Activated CD4-positive, alpha-beta T cell treated with anti-CD3 and anti-CD28 coated beads, Interleukin-2, amount 10 ng/mL, durations not matched to agents 24 days and 14 days (primary cell): ENCODE results near the gene TRIM25. TPM values are rescaled to one million over a fixed set of nuclear protein-coding genes. Genes with fewer than 3 reads are reported as not detected.
A peak's percentile ranks its signal among the peaks of the same experiment; 100 is the strongest.

Experiments
- DNase-seq: peaks from one replicate; pipeline ENCODE4 v3.0.0; 2022
- H3K27ac Mint-ChIP-seq: one replicate; pipeline ENCODE4 v1.8.0; 2022; ENCODE audit warnings: mild to moderate bottlenecking, mixed read lengths
- H3K27me3 Mint-ChIP-seq: one replicate; pipeline ENCODE4 v1.8.0; 2022; ENCODE audit warnings: mixed read lengths
- H3K36me3 Mint-ChIP-seq: one replicate; pipeline ENCODE4 v1.8.0; 2022; ENCODE audit warnings: low read depth, mild to moderate bottlenecking, mixed read lengths
- H3K4me1 Mint-ChIP-seq: one replicate; pipeline ENCODE4 v1.8.0; 2021; ENCODE audit warnings: mixed read lengths
- H3K4me3 Mint-ChIP-seq: one replicate; pipeline ENCODE4 v1.8.0; 2022; ENCODE audit warnings: mild to moderate bottlenecking, moderate library complexity, mixed read lengths
- H3K9me3 Mint-ChIP-seq: one replicate; pipeline ENCODE4 v1.8.0; 2021; ENCODE audit warnings: mixed read lengths
- intact Hi-C: fragments of 100-400 bp; cut with micrococcal nuclease; formaldehyde crosslinking; loops from one replicate; pipeline ENCODE4 v1.15.1; 2023
- total RNA-seq: library from RNA; stranded (reverse); gene quantifications from 2 replicates; pipeline ENCODE4 v1.2.3, GENCODE V29; 2022

TRIM25 gene
- total RNA-seq, 1 donor from 2014 or later = 99.8 TPM

- Mint-ChIP-seq H3K9me3 (no peaks in the 10 kb centered on the region), H3K27me3 (no peaks in the 10 kb centered on the region), H3K4me3 (no peak overlapping the region), H3K36me3 (peaks cover 85% of the 10 kb centered on the region), H3K27ac (no peak overlapping the region), H3K4me1 (peaks cover 31% of the 10 kb centered on the region)
- intact Hi-C loops = no loop called here
- DNase-seq = no peak
Observed at GRCh38 chr17:56896968-56897359, 16.9 kb downstream of the TRIM25 start.

- peaks cover 30% of the 10 kb centered on the region for H3K4me1 Mint-ChIP-seq
- peaks cover 85% of the 10 kb centered on the region for H3K36me3 Mint-ChIP-seq
- intact Hi-C loops = no loop called here
Observed at GRCh38 chr17:56896217-56896967, 17.5 kb downstream of the TRIM25 start.

DNA sequence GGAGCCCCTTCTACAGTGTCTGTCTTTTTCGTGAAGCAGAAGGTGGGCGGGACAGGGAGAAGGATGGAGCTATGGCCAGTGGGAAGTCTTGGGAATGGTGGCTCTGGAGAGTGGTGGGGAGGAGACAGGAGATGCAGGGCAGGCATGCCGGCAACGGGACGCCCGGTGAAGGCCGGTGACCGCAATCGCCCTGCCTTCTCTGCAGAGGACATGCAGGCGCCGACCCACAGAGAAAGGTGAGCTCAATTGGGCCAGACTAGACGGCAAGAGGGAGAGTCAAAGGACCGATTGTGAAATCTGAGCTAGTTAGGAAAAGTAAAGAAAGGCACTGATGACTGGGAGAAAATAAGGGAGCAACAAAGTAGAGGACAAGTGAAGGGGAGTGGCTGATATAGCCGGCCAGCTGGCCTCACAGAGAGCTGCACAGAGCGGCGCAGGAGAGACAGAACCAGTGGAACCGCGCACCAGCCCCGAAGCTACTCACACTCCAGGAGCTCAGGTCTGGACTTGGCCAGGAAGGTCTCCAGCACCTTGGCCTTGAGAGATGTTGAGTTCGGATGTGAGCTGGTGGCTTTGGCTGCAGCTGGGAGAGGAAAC, 18.9 kb downstream of the TRIM25 start:
- Mint-ChIP-seq H3K4me3 (no peak overlapping the region), H3K36me3 (peaks cover 88% of the 10 kb centered on the region), H3K9me3 (no peaks in the 10 kb centered on the region), H3K27ac (no peak overlapping the region), H3K4me1 (peaks cover 24% of the 10 kb centered on the region), H3K27me3 (no peaks in the 10 kb centered on the region)
- no peak for DNase-seq
- intact Hi-C loops = no loop called here

More at GRCh38 chr17:56896217-56896967, 17.5 kb downstream of the TRIM25 start:
- Mint-ChIP-seq H3K27ac (no peak overlapping the region), H3K4me3 (no peak overlapping the region), H3K9me3 (no peaks in the 10 kb centered on the region), H3K27me3 (no peaks in the 10 kb centered on the region)
- no peak for DNase-seq

DNA sequence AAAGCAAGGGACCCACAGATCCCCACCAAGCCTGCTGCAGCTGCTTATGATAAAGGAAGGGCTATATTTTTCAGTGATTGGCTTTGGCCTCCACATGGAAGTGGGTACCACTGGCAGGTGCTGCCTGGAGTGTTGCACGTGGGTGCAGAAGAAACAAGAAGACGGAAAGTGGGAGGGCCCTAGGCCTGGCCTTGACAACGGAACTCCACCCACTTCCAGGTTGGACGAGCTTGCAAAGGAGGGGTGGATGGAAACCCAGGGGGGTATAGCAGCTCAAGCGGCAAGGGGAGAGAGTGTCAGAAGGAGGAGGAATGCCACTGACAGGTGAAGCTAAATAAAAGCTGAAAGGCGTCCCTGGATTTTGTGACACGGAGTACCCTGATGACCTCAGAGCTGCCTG, 20.3 kb downstream of the TRIM25 start:
- peaks cover 92% of the 10 kb centered on the region for H3K36me3 Mint-ChIP-seq
- no peaks in the 10 kb centered on the region for H3K9me3 Mint-ChIP-seq
- DNase-seq = no peak
- intact Hi-C loops = no loop called here
- H3K27ac Mint-ChIP-seq = no peak overlapping the region
- H3K4me1 Mint-ChIP-seq = peaks cover 23% of the 10 kb centered on the region
- no peak overlapping the region for H3K4me3 Mint-ChIP-seq
- no peaks in the 10 kb centered on the region for H3K27me3 Mint-ChIP-seq

DNA sequence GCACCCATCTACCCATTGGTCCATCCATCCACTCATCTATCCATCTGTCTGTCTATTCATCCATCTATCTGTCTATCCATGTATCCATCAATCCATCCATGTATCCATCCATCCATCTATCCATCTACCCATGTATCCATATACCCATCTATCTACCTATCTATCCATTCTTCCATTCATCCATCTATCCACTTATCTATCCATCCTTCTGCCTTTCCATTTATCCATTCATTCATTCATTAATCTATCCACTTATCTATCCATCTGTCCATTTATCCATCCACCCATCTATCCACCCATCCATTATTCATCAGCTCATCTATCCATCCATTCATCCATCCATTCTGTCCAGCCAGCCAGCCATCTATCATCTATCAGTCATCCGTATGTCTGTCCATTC, 21.5 kb downstream of the TRIM25 start:
- intact Hi-C loops = no loop called here
- peak overlapping the region; percentile 26 for H3K27ac Mint-ChIP-seq

GRCh38 chr17:56891751-56892150, 22.1 kb downstream of the TRIM25 start:
- H3K4me1 Mint-ChIP-seq = peaks cover 14% of the 10 kb centered on the region
- peaks cover 91% of the 10 kb centered on the region for H3K36me3 Mint-ChIP-seq
- H3K4me3 Mint-ChIP-seq = no peak overlapping the region
- H3K27ac Mint-ChIP-seq = no peak overlapping the region
- intact Hi-C loops = loop anchor here (1.0 kb wide), 1 partner anchor 49 kb away; no protein-coding TSS in a partner anchor
- peak; percentile 83 for DNase-seq
- H3K27me3 Mint-ChIP-seq = no peaks in the 10 kb centered on the region
- H3K9me3 Mint-ChIP-seq = no peaks in the 10 kb centered on the region

More for the DNA sequence above, 21.5 kb downstream of the TRIM25 start:
- Mint-ChIP-seq H3K4me1 (peaks cover 15% of the 10 kb centered on the region), H3K4me3 (no peak overlapping the region), H3K9me3 (no peaks in the 10 kb centered on the region), H3K36me3 (peaks cover 92% of the 10 kb centered on the region), H3K27me3 (no peaks in the 10 kb centered on the region)
- DNase-seq = no peak

DNA sequence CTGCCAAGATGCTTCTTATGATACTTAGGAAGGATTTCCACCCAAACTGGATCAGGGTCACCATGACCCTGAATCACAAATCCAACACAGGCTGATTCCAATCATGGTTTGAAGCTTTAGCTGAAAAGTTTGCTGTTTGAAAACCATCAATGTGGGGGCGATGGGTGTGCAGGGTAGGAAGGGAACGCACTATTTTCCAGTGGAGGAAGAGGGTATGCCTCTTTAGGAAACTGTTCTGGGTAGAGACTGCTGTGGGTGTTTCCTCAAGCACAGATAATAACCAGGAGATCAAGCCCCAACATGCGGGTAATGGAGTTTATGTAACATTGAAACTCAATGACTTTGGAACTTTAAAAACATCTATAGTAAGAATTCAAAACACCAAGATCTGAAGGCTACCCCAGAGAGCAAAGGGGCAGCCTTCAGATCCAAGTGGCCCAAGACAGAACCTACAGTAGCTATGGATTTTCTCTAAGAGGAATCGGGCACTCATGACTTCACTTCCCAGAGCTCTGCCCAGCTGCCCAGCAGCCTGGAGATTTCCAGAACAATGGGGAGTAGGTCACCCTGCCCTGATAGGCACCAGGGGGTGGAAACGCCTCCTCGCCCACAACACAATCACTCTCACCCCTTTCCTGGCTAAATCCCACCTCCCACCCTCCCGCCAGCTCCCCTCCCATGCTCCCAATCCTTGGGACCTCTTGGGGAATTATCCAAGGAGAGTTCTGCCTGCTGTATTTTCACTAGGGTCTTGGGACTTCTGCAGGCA, 22.8 kb downstream of the TRIM25 start:
- Mint-ChIP-seq H3K27ac (no peak overlapping the region), H3K27me3 (no peaks in the 10 kb centered on the region), H3K4me1 (peaks cover 14% of the 10 kb centered on the region), H3K9me3 (no peaks in the 10 kb centered on the region), H3K36me3 (peaks cover 92% of the 10 kb centered on the region), H3K4me3 (no peak overlapping the region)
- intact Hi-C loops = loop anchor here (1.0 kb wide), 1 partner anchor 49 kb away; no protein-coding TSS in a partner anchor
- no peak for DNase-seq

DNA sequence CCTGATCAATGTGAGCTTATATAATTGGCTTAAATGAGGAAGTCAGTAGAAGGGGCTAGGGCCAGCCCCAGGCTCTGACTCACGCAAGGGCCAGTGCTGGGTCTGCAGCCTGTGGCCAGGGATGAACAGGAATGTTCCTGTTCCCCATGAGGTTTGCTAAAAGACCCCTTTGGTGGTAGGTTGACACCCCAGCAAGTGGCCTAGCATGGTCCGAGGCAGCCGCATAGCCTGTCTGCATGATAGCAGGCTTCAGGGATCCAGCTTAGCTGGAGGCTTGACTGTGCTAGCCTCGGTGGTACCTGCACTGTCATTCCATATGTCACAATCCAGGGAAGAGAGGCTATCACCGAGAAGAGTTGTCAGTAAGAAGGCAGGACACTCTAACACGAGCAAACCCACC, 23.5 kb downstream of the TRIM25 start:
- H3K9me3 Mint-ChIP-seq = no peaks in the 10 kb centered on the region
- intact Hi-C loops = no loop called here
- no peak for DNase-seq
- no peak overlapping the region for H3K4me3 Mint-ChIP-seq
- peaks cover 11% of the 10 kb centered on the region for H3K4me1 Mint-ChIP-seq
- no peak overlapping the region for H3K27ac Mint-ChIP-seq
- no peaks in the 10 kb centered on the region for H3K27me3 Mint-ChIP-seq
- peaks cover 87% of the 10 kb centered on the region for H3K36me3 Mint-ChIP-seq

GRCh38 chr17:56887552-56888467, 26.0 kb downstream of the TRIM25 start:
- H3K36me3 Mint-ChIP-seq = peaks cover 65% of the 10 kb centered on the region
- intact Hi-C loops = no loop called here

DNA sequence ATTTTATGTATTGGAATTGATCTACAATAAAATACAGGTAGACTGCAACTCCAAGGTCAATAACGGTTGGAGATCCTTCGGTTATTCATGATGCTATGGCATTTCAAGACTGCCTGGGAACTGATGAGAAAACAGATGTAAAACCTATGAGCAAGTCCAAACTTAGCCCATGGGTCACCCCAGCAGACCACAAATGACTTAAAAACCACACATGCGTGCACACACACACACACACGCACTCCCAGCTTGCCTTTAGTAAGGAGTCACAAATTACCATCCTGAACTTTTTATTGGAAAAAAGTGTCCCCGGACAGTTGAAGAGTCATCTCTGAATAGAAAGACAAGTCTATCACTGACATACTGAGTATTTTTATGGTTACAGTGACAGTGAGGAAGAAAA, 26.7 kb downstream of the TRIM25 start:
- Mint-ChIP-seq H3K27ac (peak overlapping the region; percentile 43), H3K36me3 (peaks cover 58% of the 10 kb centered on the region), H3K4me1 (peaks cover 2% of the 10 kb centered on the region), H3K9me3 (no peaks in the 10 kb centered on the region), H3K4me3 (no peak overlapping the region), H3K27me3 (no peaks in the 10 kb centered on the region)
- intact Hi-C loops = no loop called here
- DNase-seq = no peak

More at GRCh38 chr17:56887552-56888467, 26.0 kb downstream of the TRIM25 start:
- Mint-ChIP-seq H3K27me3 (no peaks in the 10 kb centered on the region), H3K9me3 (no peaks in the 10 kb centered on the region), H3K4me1 (peaks cover 8% of the 10 kb centered on the region), H3K4me3 (no peak overlapping the region), H3K27ac (no peak overlapping the region)
- no peak for DNase-seq

- intact Hi-C loops = no loop called here
- H3K27me3 Mint-ChIP-seq = no peaks in the 10 kb centered on the region
- no peak for DNase-seq
- H3K4me3 Mint-ChIP-seq = no peak overlapping the region
- H3K9me3 Mint-ChIP-seq = no peaks in the 10 kb centered on the region
- peaks cover 2% of the 10 kb centered on the region for H3K4me1 Mint-ChIP-seq
- no peak overlapping the region for H3K27ac Mint-ChIP-seq
- H3K36me3 Mint-ChIP-seq = peaks cover 50% of the 10 kb centered on the region
Observed at GRCh38 chr17:56886288-56886731, 27.5 kb downstream of the TRIM25 start.

DNA sequence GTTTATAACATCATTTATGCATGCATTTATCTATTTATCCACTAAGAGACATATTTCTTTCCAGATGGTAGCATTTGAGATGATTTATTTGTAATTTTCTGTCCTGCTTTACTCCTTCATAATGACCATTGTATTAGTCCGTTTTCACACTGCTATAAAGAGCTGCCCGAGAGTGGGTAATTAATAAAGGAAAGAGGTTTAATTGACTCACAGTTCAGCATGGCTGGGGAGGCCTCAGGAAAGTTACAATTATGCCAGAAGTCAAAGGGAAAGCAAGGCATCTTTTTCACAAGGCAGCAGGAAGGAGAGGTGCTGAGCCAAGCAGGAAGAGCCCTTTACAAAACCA, 28.6 kb downstream of the TRIM25 start:
- Mint-ChIP-seq H3K36me3 (peaks cover 41% of the 10 kb centered on the region), H3K27me3 (no peaks in the 10 kb centered on the region), H3K4me1 (peaks cover 2% of the 10 kb centered on the region), H3K27ac (no peak overlapping the region), H3K9me3 (no peaks in the 10 kb centered on the region), H3K4me3 (no peak overlapping the region)
- intact Hi-C loops = no loop called here
- no peak for DNase-seq
